Activated CD8-positive, alpha-beta memory T cell treated with anti-CD3 and anti-CD28 coated beads for 4 hours (primary cell): ENCODE measurements around the gene TRMT5.

Experiments used
- DNase-seq, 2 donors: peaks; one replicate each; pipeline ENCODE4 v3.0.0-alpha.2; 2020; ENCODE audit warnings: low read depth in 2 of 2

TRMT5 gene, protein sequence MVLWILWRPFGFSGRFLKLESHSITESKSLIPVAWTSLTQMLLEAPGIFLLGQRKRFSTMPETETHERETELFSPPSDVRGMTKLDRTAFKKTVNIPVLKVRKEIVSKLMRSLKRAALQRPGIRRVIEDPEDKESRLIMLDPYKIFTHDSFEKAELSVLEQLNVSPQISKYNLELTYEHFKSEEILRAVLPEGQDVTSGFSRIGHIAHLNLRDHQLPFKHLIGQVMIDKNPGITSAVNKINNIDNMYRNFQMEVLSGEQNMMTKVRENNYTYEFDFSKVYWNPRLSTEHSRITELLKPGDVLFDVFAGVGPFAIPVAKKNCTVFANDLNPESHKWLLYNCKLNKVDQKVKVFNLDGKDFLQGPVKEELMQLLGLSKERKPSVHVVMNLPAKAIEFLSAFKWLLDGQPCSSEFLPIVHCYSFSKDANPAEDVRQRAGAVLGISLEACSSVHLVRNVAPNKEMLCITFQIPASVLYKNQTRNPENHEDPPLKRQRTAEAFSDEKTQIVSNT

DNA sequence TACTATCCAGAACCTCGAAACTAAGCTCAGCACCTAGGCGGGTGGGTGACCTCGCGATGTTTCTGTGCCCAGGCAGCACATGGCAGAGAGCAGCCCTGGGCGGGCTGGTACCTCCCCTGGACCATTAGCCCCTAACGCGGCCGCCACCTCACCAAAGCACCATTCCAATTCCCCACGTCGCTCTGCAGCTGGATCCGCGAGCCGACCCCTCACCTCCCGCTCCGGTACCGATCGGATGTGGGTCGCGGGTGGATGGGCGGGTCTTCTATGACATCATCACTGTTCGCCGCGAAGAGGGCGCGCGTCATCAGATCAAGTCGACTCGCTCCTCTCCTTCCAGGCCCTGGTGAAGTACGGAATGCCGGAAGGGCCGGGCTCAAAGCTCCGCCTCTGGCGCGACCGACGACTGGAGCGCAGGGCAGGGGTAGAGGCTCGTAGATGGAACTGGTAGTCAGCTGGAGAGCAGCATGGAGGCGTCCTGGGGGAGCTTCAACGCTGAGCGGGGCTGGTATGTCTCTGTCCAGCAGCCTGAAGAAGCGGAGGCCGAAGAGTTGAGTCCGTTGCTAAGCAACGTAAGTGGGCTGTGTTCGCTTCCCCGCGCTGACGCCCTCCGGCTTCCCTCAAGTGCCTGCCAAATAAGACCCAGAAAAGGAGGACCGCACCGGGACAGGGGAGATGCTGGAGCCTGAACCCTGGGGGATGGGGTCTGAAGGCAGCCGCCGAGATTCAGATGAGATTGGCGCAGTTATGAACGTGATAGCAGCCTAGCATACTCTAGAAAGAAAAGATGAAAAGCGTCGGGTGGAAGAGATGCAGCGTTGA lies at the start of gene TRMT5, which contains the start of gene SLC38A6:
Gene TRMT5, minus strand, starts transcription at position 269 of the 822 bp plus-strand sequence. Its CDS starts 106 bp downstream, at position 163.
Gene SLC38A6, plus strand, starts transcription at position 435 of the 822 bp plus-strand sequence. Its CDS starts 33 bp downstream, at position 468.
- DNase-seq, result peak; percentile 83

DNA sequence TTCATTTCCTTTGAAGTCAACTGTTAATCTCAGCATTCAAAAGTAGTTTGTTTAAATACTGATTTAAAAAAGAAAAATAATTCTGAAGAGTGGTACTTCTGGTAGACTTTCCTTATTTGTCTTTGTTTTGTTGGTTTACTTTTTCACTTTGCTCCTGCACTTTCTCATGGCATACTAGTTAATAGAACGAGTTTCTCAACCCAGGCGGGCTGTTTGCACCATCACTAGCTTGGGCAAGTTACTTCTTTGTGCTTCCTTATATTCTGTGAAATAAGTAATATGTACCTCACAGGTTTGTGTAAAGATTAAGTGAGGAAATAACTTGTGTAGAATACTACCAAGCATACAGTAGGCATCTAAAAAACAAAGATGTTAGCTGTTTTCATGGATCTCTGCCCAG lies 45.6 kb upstream of the TRMT5 start:
- DNase-seq, result no peak

DNA sequence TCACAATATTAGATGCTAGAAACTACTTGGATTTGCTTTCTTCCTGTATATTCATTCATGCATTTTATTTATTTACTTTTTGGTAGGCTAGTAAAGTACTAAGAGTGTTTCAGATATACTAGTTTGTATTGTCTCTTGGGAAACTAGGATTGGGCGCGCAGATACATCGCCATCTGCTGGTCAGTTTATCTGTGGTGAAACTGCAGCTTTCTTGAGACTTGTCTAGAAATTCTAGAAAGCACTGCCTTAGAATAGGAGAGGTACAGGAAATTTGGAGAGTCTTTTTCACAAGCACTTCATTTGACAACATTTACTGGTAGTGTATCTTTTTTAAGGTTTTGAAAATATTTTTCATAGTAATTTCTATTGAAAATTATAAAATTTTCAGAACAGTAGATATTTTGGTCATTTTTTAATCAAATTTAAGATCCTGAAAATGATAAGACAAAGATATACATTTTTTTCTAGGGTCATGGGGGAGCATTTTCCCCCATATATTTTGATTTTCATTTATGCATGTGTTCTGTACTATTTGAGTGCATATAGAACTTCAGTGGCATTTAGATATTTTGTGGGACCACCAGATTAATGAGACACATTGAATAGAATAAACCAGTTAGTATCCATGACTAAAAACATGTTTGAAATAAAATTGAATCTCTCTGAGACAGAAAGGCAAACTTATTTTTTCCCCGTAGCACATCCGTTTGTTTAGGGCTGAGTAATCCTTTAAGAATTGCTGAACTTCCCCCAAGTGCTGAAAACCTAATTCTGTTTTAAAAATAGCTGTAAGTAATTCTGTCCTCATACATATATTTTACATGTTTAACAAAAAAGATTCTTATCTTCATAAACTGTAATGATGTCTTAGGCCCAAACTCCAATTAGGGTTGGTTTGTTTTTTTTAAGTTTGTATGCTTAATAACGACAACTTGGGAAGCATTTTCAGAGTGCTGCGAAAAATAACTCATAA lies 44.7 kb upstream of the TRMT5 start:
- DNase-seq, result peak in 1 of 2 donors; percentile 25

DNA sequence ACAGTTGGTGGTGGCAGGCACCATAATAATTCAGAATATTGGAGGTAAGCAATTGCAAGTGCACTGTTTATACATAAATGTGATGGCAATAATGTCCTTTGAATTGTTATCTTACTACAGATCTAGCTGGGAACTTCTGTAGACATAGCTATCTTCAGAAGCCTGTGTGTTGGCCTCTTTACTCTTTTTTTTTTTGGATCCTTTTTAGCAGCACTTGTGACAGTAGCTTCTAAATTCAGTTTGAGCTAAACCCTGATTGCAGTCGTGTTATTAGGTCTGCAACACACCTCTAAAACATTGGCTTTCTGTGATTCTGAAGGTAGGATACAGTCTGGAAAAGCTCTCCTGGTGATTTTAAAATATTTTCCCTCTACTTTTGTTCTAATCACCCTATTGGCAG lies 38.7 kb upstream of the TRMT5 start:
- DNase-seq, result no peak

DNA sequence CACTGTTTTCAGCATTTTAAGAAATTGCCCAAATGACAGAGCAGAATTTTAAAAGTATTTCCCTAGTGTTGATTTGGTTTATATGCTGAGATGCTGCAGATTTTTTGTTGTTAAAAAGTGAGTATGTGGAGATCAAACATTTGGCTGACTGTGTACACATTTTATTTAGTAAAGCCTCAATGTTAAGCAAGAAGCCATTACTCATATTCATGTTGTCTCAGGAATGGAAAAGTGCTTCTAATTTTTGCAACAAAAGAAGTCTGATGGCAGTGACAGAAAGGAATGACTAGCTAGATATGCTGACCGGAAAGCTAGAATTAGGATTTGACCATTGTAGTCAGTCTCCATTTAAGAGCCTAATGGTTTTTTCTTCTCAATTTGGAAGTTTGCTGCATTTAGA lies 22.7 kb upstream of the TRMT5 start:
- no peak for DNase-seq

DNA sequence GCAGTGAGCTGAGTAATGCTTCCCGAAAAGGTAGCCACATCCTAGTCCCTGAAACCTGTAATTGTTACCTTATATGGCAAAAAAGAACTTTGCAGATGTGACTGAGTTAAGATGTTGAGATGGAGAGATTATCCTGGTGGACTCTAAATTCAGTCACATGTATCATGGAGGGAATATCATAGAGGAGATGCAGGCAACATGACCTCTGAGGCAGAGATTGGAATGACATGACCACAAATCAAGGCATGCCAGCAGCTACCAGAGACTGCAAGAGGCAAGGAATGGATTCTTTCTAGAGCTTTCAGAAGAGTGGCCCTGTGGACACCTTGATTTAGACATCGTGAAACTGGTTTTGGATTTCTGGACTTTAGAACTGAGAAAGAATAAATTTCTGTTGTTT lies 18.7 kb upstream of the TRMT5 start:
- DNase-seq, result no peak

DNA sequence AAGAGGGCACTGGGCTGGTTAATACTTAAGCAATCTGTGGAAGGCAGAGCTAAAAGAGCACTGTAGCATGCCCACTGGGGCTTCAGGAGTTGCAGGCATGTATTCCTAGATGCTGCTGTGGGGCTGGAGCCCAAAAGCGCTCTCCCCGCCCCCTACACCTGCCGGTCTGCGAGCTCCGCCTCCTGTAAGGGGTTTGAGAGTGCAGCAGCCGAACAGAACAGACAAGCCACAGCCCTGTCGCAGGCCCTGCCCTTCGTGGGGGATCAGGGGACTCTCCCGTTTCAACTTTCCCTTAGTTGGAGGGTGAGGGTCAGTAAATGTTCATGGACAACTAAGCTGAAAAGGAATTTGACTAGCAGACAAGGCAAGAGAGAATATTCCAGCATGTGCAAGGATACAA lies 17.7 kb upstream of the TRMT5 start:
- DNase-seq, result no peak

DNA sequence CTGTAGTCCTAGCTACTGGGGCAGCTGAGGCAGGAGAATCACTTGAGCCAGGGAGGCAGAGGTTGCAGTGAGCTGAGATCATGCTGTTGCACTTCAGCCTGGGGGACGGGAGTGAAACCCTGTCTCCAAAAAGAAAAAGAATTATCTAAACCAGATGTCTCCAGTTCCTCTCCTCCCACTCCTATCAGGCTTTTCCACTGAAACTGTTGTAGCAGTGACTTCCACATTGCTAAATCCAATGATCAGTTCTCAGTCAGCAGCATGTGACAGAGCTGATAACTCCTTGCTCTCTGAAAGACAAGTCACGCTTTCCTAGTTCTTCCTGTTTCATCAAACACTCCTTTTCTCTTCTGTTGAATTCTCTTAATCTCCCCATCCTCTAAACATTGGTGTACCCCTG lies 8.7 kb upstream of the TRMT5 start:
- DNase-seq, result no peak

DNA sequence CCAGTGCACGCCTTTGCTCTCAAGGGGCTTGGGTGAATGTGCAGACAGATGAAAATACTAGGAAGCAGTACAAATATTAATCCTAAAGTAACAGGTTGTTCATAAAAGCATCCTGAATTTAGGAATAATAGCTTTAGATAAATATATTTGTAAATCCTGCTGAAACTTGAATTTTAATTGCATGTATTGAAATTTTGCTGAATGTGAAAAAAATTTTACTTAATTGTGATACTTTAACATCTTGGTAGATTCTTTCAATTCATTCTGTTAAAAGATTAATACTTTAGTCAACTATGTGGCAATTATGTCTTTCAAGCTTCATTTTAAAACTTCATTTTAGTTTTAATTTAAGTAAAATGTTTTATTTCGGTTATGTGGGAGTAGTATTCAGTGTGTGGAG lies 5.6 kb upstream of the TRMT5 start:
- DNase-seq, result no peak

DNA sequence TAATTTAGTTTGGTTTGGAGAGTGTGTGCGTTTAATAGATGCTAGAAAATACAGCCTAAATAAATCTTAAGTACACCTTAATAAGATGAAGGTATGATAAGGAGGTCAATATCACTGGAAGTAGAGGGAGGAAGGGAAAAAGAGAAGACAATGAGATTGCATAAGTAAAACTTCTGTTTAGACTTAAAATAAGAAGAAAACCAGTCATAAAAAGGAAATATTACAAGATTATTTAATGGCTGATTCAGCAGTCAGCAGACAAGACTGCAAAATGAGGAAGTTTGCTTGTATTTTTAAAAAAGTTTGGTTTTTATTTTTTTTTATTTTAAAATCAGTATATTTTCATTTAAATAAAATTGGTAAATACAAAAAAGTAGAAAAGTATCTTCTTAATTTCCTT lies 3.3 kb upstream of the TRMT5 start:
- no peak for DNase-seq

DNA sequence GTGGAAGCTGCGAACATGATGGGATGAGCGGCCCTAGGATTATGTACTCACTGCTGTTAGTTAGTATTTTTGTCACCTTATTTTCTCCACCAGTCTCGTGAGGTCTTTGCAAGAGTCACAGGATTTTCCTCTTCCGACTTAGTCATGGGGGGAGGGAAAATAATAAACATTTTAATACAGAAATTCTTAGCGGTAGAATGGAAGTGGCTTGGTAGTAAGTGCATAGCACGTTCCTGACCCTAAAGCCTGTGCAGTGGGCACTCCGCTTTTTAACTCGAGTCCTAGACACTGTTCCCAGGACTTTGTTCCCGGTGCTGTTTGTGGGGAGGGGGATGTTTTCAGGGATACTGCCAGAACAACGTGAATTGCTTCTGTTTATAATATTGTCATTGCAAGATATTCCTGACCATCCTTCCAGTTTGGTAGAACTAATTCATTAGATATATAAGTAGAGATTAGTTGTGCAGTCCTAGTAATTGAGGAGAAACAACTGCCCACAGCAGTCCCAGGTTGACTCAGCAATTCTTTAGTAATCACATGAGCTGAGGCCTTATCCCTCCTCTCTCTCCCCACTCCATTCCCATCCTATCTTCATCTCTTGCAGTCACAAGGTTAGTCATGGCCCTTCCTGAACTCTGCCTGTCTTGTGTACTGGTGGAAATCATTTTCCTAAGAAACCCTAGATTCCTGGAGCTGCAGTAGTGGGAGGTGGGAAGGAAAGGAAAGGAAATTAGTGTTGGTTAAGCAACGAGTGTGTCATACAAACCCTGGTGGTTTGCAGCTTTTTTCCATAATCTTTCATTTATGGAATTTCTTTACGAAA lies 965 bp upstream of the TRMT5 start:
- DNase-seq, result no peak

DNA sequence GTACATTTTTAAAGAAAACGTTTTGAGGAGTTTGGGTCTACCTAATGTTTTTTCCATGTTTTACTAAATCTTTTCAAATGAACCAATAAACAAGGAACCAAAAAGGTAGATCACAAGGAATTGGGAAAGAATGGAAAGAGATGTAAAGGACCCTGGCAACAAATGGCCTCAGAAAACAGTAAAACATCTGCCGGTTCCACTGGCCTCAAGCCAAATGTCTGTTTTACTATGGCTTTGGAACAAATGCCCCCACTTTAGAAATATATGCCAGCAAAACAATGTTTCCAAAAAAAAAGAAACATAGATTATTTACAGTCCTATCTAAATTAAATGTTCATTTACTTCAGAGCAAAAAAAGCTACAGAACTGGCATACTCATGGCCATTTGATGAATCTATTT lies 3.0 kb downstream of the TRMT5 start:
- DNase-seq, result no peak

DNA sequence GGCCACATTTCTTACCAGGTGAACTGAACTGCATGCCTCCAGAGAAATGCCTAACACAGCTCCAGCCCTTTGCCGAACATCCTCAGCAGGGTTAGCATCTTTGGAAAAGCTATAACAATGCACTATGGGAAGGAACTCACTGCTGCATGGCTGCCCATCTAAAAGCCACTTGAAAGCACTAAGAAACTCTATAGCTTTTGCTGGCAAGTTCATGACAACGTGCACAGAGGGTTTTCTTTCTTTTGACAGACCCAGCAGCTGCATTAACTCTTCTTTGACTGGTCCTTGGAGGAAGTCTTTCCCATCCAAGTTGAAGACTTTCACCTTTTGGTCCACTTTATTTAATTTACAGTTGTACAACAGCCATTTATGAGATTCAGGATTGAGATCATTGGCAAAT lies 5.3 kb downstream of the TRMT5 start:
- no peak for DNase-seq

DNA sequence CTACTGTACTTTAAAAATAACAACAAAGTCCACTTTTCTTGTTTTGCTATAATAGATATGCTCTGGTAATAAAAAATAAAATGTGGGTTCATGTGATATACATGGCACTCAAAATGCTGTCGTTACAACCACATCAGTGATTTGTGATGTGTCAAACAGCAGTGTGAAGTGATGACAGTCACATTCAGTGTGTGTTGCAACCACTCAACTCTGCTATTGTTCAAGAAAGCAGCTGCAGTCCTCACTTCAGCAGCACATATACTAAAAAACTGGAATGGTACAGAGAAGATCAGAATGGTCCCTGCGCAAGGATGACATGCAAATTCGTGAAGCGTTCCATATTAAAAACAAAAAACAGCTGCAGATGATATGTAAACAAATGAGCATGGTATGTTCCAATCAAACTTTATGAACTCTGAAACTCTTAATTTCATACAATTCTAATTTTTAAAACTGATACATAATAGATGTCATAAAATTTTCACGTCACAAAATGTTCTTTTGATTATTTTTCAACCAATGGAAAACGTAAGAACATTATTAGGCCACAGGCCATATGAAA lies 6.7 kb downstream of the TRMT5 start:
- DNase-seq, result no peak

DNA sequence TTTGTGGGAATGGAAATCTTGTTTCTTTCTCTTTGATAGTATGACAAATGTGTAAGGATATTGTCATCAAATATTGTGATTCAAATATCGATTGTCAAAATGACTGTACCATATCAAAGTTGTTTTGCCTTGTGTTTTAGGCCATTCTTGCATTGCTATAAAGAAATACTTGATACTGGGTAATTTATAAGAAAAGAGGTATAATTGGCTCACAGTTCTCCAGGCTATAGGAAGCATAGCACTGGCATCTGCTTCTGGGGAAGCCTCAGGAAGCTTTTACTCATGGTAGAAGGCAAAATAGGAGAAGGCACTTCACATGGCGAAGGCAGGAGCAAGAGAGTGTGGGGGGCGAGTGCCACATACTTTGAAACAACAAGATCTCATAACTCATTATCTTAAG lies 7.8 kb downstream of the TRMT5 start:
- DNase-seq, result no peak

DNA sequence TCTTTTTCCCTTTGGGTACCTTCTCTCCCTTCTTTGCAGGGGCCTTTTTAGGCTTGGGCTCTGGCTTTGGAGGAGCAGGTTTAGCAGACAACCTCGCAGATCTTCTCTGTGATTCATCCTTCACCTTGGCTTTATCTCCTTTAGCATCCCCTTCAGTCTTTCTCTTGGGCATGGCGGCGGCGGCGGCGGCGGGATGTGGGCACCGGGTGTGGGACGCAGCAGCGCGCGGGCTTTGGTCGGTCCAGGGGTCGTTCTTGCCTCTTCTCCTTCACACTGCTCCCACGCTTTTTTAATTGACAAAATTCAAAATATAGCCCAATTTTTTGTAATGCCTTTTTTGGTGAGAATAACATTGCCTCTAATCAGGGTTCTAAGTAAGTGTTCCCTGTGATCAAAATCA lies 8.6 kb downstream of the TRMT5 start:
- DNase-seq, result no peak

DNA sequence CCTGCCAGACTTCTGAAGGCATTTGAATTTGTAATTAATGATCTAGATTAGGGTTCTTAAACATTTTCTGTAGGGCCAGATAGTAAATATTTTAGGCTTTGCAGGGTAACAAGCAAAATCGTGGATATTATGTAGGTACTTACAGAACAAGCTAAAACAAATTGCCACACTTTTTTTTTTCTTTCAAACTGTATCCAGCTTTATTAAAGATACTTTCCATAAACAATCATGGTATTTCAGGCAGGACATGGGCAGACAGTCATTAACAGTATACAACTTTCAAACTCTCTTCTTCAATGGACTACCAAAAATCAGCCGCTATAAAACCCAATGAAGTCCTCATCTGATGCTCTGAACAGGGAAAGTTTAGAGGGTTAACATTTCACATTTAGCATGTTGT lies 9.6 kb downstream of the TRMT5 start:
- no peak for DNase-seq

DNA sequence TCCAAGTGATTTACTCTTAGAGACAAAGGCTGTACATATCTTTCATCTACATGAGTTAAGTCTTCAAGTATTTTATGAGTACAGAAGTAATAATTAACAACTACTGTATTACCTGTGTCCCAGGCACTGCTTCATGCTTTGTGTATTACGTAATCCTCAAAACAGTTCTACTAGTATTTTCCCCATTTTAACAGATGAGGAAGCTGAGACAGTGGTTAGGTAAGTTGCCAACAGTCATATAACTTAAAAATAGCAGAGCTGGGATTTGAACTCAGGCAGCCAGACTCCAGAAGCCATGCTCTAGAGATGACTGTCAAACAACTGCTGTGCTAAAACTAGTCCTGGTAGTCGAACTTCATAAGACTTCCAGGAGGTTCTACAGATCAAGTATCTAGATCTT lies 10.7 kb downstream of the TRMT5 start:
- no peak for DNase-seq

DNA sequence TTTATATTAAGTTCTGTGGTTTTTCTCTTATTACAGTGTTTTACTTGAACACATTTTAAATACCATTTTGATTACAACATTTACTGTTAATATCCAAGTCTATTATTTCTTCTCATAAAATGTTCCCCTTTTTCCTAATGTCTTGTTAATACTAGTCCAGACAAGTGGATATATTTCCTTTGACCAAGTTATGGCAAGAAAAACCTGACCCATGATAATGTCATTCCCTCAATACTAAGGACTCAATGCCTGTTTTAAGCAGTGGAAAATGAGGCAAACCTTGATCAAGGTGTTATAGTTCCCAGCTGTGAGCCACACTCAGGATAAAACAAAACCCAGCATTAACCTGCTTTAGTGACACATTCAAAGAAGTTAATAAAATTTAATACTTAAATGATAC lies 12.2 kb downstream of the TRMT5 start:
- DNase-seq, result no peak

DNA sequence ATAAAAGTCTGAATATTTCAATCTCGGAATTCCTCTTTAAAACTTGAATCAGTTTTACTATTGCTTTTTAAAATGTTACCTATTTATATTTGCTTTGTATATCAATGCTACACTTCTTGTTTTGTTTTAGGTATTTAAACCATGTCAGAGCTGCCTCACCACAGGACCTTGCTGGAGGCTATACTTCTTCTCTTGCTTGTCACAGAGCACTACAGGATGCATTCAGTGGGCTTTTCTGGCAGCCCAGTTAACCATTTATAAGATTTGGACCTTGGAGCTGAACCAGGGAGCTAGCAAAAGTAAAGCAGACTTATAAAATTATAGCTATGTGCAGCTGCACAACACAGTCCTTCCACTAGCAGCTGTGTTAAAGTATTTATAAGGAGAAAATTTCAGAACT lies 12.8 kb downstream of the TRMT5 start:
- no peak for DNase-seq
